Osteoblast (primary cell): ENCODE results near the gene PARD3. TPM values are rescaled to one million over a fixed set of nuclear protein-coding genes. Genes with fewer than 3 reads are reported as not detected.

ENCODE experiments used
- DNase-seq: peaks from one replicate; pipeline ENCODE4 v3.0.0; 2011; ENCODE audit warnings: low spot score, mixed read lengths; ENCODE audit not compliant: insufficient read length; ENCODE audit errors: missing footprints
- H2AFZ ChIP-seq: 2 replicates; pipeline ENCODE4 v1.6.0; 2011; ENCODE audit warnings: mild to moderate bottlenecking, low read length
- H3K27ac ChIP-seq: 2 replicates; pipeline ENCODE4 v1.5.1; 2011; ENCODE audit warnings: mild to moderate bottlenecking, low read depth, low read length, moderate library complexity
- H3K27me3 ChIP-seq: 2 replicates; pipeline ENCODE4 v1.6.0; 2012; ENCODE audit warnings: mild to moderate bottlenecking, control low read depth, inconsistent platforms, low read length, moderate library complexity; ENCODE audit not compliant: insufficient read depth
- H3K36me3 ChIP-seq: 2 replicates; pipeline ENCODE4 v1.5.1; 2011; ENCODE audit warnings: mild to moderate bottlenecking, low read length, control low read depth, moderate library complexity; ENCODE audit not compliant: insufficient read depth
- H3K4me1 ChIP-seq: 2 replicates; pipeline ENCODE4 v1.5.1; 2011; ENCODE audit warnings: mild to moderate bottlenecking, low read length, control low read depth, moderate library complexity; ENCODE audit not compliant: insufficient read depth
- H3K4me2 ChIP-seq: 2 replicates; pipeline ENCODE4 v1.6.0; 2011; ENCODE audit warnings: mild to moderate bottlenecking, low read length; ENCODE audit not compliant: insufficient read depth
- H3K4me3 ChIP-seq: fragments of 200-600 bp; sonication (generic); 3 replicates; pipeline ENCODE4 v1.5.1; 2012; ENCODE audit warnings: mild to moderate bottlenecking, low read length, inconsistent platforms; ENCODE audit not compliant: insufficient read depth
- H3K79me2 ChIP-seq: 2 replicates; pipeline ENCODE4 v1.6.0; 2012; ENCODE audit warnings: mild to moderate bottlenecking, low read length, control low read depth, inconsistent platforms; ENCODE audit not compliant: insufficient read depth
- H3K9me3 ChIP-seq: 2 replicates; pipeline ENCODE4 v1.5.1; 2011; ENCODE audit warnings: low read depth, low read length, control low read depth
- H4K20me1 ChIP-seq: 2 replicates; pipeline ENCODE4 v1.6.0; 2012; ENCODE audit warnings: mild to moderate bottlenecking, low read length, control low read depth; ENCODE audit not compliant: insufficient read depth
- total RNA-seq: library from RNA; depleted of rRNA; stranded (reverse); fragments of >200 nt; gene quantifications from 2 replicates; pipeline ENCODE4 v1.2.3, GENCODE V29; 2012
- TF ChIP-seq, protein P1 (sequence below): IDR thresholded peaks from 2 replicates; pipeline ENCODE4 v1.5.1; 2011; ENCODE audit warnings: mild to moderate bottlenecking, low read depth, low read length, moderate library complexity; ENCODE audit errors: extremely low read depth

Gene PARD3
- total RNA-seq, 1 donor: 71.7 TPM

DNA sequence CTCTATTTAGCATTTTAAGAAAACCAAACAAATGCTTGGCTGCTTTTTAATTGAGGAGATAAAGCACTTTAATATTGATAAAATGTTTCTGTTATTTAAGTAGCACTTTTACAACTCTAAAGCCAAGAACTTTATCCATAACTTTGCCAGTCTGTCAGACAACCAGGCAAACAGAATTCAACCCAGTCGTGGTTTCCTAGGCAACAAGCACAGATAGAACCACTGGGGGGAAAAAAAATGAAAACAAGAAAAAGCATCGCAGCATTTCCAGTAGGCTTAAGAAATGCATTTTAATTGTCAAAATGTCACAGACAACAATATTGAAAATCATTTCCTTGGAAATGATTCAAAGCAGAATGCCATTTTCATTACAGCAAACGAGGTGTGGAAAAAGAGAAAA, 323.4 kb downstream of the PARD3 start:
- Histone ChIP-seq H3K9me3 (no peaks in the 10 kb centered on the region), H4K20me1 (no peaks in the 10 kb centered on the region), H3K4me3 (no peak overlapping the region), H3K27ac (no peak overlapping the region), H3K4me1 (peaks cover 2% of the 10 kb centered on the region), H3K36me3 (no peaks in the 10 kb centered on the region), H3K4me2 (no peak overlapping the region), H3K79me2 (no peaks in the 10 kb centered on the region), H2AFZ (no peak overlapping the region), H3K27me3 (no peaks in the 10 kb centered on the region)
- no peak for DNase-seq
- TF ChIP-seq, protein P1, sequence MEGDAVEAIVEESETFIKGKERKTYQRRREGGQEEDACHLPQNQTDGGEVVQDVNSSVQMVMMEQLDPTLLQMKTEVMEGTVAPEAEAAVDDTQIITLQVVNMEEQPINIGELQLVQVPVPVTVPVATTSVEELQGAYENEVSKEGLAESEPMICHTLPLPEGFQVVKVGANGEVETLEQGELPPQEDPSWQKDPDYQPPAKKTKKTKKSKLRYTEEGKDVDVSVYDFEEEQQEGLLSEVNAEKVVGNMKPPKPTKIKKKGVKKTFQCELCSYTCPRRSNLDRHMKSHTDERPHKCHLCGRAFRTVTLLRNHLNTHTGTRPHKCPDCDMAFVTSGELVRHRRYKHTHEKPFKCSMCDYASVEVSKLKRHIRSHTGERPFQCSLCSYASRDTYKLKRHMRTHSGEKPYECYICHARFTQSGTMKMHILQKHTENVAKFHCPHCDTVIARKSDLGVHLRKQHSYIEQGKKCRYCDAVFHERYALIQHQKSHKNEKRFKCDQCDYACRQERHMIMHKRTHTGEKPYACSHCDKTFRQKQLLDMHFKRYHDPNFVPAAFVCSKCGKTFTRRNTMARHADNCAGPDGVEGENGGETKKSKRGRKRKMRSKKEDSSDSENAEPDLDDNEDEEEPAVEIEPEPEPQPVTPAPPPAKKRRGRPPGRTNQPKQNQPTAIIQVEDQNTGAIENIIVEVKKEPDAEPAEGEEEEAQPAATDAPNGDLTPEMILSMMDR: no peak

DNA sequence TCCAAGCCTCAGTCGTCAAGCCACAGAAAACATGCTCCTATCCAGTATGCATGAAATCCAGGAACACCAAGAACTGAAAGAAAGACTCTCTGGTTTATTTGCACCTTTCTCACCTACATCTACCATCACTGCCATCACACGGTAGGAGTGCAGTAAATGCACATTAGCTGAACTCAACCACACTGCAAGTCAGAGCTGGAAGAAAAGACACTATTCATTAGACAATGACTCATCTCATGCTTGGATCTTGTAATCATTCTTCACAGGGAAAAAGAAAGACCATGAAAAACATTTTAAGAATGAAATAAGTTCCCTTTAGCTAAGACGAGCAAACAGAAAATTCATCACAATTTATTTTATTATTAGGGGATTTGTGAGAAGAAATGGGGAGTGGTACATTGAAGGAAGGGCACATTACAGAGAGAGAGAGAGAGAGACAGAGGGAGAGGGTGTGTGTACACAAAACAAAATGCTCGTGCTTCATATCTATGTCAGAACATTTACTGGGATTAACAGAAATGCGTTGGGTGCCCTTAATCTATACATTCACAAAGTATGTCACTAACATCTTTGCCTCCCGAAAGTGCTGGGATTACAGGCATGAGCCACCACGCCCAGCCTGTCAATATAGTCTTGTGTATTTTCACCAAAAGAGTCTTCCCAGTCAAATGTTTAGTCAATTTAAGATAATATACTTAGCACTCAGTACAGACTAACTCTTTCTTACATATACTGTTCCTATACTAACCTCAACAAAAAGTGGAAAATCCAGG, 324.9 kb downstream of the PARD3 start:
- no peaks in the 10 kb centered on the region for H3K79me2 ChIP-seq
- H3K4me3 ChIP-seq: no peak overlapping the region
- H3K27me3 ChIP-seq: no peaks in the 10 kb centered on the region
- no peak overlapping the region for H3K27ac ChIP-seq
- H3K4me2 ChIP-seq: peak overlapping the region; percentile 32
- H4K20me1 ChIP-seq: no peaks in the 10 kb centered on the region
- H3K4me1 ChIP-seq: peaks cover 2% of the 10 kb centered on the region
- H3K36me3 ChIP-seq: no peaks in the 10 kb centered on the region
- DNase-seq: peak; percentile 80
- TF ChIP-seq, protein P1: no peak
- no peaks in the 10 kb centered on the region for H3K9me3 ChIP-seq
- no peak overlapping the region for H2AFZ ChIP-seq

DNA sequence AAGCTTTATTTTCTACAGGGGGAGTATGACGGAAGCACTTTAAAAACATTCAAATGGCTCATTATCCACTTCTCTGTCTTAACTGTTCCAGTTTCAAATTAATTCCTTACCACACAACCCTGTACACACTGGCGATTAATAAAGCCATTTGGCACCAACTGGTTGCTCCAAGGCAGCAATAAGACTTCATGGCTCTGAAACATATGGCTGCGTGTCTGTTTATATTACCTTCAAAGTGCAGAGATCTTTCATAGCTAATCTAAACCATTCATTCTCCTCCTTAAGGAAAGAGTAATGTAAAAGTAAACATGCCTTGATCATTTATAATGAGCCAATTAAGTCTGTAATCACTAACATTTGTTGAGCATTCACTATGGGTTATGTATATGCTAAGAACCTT, 325.7 kb downstream of the PARD3 start:
- H3K4me1 ChIP-seq: peaks cover 2% of the 10 kb centered on the region
- no peak overlapping the region for H3K27ac ChIP-seq
- no peaks in the 10 kb centered on the region for H3K9me3 ChIP-seq
- no peak overlapping the region for H3K4me2 ChIP-seq
- H3K27me3 ChIP-seq: no peaks in the 10 kb centered on the region
- H3K4me3 ChIP-seq: no peak overlapping the region
- H3K36me3 ChIP-seq: no peaks in the 10 kb centered on the region
- no peak for DNase-seq
- TF ChIP-seq, protein P1: no peak
- H2AFZ ChIP-seq: no peak overlapping the region
- H3K79me2 ChIP-seq: no peaks in the 10 kb centered on the region
- no peaks in the 10 kb centered on the region for H4K20me1 ChIP-seq

DNA sequence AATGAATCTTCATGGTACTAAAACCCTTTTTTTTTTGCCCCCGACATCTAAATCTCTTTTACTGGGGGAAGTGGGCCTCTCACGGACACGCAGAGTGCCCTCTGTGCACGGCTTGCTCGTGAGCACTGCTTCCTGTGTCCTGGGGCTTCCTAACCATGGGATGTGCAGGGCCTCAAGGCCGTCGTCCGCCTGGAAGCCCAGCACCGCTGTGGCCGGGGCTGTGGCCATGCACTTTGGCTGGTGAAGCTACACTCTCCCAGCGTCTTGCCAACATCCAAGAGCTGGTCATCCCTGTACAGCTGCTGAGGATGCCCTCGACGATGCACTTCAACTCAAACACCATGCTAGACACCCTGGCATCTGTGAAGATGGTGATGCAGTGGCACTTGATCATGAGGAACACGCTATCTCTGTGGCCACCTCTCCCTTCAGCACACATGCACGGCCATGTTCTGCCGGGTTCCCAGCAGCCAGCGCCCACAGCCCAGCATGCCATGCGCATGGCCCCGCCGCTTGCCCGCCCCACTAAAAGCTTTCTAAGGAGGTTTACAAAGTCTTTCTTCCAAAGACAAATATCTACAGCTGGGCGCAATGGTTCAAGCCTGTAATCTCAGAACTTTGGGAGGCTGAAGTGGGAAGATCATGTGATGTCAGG, 326.5 kb downstream of the PARD3 start:
- Histone ChIP-seq H3K27ac (no peak overlapping the region), H3K27me3 (no peaks in the 10 kb centered on the region), H3K36me3 (no peaks in the 10 kb centered on the region), H3K4me2 (no peak overlapping the region), H2AFZ (no peak overlapping the region), H3K79me2 (no peaks in the 10 kb centered on the region), H3K4me1 (peaks cover 2% of the 10 kb centered on the region), H4K20me1 (no peaks in the 10 kb centered on the region), H3K9me3 (no peaks in the 10 kb centered on the region), H3K4me3 (no peak overlapping the region)
- TF ChIP-seq, protein P1: no peak
- DNase-seq: no peak
